SHP77 (cell line): ENCODE results near the gene NFATC2IP.
"Not testable (repeated sequence)": the region's sequence is repeated elsewhere in the genome, so short reads cannot be mapped to it uniquely, and the experiment has no call there.

ENCODE experiments used
- DNase-seq, 2 experiments: peaks; one replicate each; lab custom pipeline; 2025; lab: John Stamatoyannopoulos, UW

Gene NFATC2IP

DNA sequence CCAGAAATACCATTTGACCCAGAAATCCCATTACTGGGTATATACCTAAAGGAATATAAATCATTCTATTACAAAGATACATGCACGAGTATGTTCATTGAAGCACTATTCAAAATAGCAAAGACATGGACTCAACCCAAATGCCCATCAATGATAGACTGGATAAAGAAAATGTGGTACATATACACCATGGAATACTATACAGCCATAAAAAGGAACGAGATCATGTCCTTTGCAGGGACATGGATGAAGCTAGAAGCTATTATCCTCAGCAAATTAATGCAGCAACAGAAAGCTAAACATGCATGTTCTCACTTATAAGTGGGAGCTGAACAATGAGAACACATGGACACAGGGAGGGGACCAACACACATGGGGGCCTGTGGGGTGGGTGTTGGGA, 24.5 kb upstream of the NFATC2IP start:
- not testable (repeated sequence) for DNase-seq

DNA sequence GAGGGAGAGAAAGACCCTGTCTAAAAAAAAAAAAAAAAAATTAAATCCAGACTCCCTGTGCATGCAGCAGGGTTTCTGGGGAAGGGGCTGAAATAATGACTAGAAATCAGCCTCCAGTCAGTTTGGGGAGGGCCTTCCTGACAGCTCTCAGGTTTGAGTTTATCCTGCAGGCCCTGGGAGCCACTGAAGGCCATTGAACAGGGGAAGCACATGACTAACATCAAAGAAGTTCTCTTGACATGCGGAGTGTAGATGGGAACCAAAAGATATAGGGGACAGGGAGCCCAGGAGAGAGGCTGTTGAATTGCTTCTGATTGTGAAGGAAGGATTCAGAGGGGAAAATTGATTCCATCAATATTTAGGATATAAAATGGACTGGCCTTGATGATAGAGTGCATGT, 22.9 kb upstream of the NFATC2IP start:
- DNase-seq = no peak

DNA sequence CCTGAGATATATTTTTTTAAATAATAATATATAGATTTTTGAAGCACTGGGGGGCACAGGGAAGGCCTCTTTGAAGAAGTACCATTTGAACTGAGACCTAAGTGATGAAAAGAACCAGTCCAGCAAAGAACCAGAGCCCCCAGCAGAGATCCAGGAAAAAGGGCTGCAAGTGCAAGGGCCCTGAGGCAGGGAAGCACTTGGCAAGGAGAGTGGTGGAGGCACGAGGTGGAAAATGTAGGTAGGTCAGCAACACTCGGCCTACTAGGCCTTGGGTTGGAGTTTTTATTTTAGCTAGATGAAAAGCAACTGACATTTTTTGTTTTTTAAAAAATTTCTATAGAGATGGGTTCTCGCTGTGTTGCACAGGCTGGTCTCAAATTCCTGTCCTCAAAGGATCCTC, 20.5 kb upstream of the NFATC2IP start:
- DNase-seq = no peak

DNA sequence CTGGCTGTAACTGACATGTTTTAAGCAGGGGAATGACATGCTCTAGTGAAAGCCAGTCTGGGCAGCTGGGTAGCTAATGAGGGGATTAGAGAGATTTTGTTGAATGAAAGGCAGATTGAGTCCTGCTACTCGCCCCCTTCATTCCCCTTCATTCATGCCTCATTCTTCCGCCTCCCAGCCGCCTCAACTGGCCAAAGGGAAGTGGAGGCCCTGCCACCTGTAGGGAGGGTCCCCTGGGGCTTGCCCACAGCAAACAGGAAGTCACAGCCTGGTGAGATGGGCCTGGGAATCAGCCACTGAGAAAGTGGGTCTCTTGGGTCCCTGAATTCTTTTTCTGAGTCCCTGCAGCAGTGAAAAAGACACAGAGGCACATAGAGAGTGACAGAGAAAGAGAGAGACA, 20.1 kb upstream of the NFATC2IP start:
- DNase-seq = no peak

DNA sequence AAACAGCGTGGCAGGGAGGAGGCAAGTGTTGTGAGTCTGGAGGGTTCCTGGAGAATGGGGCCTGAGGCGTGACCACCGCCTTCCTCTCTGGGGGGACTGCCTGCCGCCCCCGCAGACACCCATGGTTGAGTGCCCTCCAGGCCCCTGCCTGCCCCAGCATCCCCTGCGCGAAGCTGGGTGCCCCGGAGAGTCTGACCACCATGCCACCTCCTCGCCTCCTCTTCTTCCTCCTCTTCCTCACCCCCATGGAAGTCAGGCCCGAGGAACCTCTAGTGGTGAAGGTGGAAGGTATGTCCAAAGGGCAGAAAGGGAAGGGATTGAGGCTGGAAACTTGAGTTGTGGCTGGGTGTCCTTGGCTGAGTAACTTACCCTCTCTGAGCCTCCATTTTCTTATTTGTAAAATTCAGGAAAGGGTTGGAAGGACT, 18.9 kb upstream of the NFATC2IP start, which contains the start of gene CD19:
Gene CD19, plus strand, starts transcription at position 171 of the 425 bp plus-strand sequence. Its CDS starts 30 bp downstream, at position 201.
- no peak for DNase-seq

DNA sequence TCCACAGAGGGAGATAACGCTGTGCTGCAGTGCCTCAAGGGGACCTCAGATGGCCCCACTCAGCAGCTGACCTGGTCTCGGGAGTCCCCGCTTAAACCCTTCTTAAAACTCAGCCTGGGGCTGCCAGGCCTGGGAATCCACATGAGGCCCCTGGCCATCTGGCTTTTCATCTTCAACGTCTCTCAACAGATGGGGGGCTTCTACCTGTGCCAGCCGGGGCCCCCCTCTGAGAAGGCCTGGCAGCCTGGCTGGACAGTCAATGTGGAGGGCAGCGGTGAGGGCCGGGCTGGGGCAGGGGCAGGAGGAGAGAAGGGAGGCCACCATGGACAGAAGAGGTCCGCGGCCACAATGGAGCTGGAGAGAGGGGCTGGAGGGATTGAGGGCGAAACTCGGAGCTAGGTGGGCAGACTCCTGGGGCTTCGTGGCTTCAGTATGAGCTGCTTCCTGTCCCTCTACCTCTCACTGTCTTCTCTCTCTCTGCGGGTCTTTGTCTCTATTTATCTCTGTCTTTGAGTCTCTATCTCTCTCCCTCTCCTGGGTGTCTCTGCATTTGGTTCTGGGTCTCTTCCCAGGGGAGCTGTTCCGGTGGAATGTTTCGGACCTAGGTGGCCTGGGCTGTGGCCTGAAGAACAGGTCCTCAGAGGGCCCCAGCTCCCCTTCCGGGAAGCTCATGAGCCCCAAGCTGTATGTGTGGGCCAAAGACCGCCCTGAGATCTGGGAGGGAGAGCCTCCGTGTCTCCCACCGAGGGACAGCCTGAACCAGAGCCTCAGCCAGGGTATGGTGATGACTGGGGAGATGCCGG, 18.2 kb upstream of the NFATC2IP start:
- no peak for DNase-seq

DNA sequence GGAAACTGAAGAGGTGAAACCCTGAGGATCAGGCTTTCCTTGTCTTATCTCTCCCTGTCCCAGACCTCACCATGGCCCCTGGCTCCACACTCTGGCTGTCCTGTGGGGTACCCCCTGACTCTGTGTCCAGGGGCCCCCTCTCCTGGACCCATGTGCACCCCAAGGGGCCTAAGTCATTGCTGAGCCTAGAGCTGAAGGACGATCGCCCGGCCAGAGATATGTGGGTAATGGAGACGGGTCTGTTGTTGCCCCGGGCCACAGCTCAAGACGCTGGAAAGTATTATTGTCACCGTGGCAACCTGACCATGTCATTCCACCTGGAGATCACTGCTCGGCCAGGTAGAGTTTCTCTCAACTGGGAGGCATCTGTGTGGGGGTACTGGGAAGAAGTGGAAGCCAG, 17.6 kb upstream of the NFATC2IP start:
- DNase-seq = no peak

DNA sequence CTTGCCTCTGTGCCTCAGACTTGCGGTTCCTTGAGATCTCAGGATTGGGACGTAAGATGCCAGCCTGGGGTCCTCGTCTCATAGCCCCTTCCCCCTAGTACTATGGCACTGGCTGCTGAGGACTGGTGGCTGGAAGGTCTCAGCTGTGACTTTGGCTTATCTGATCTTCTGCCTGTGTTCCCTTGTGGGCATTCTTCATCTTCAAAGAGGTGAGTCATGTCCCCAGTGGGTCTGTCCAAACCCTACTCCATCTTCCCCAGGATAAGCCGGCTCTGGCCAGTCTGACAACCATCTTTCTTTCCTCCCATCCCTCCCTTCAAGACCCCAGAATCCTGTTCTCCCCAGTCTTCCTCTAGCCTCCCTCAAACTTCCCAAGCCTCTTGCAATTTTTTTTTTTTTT, 15.4 kb upstream of the NFATC2IP start:
- no peak for DNase-seq

DNA sequence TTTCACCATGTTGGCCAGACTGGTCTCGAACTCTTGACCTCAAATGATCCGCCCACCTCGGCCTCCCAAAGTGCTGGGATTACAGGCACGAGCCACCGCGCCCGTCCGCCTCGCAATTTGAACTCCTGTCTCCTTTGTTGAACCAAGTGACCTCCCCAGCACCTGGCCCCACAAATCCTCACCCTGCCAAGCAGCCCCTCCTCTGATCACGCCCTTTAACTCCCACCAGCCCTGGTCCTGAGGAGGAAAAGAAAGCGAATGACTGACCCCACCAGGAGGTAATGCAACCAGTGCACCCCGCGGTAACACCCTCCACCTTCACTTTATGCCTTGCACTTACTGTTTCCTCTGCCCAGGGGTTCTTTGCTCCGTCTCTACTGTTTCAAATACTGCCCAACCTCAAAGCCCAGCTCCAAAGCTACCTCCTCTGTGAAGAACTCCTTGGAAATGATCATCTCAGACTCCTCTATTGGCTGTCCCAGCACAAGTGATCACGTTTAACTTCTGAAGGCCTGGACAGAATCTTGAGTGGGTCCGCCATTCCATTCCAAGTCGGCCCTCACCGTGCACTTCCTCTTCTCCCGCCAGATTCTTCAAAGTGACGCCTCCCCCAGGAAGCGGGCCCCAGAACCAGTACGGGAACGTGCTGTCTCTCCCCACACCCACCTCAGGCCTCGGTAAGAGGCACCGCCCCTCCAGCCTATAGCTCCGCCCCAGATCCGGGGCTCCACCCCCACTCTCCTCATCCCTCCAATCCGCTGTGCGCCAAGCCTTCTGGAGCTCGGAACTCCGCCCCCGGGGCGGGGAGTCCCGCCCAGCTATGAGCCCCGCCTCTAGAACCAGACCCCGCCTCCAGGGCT, 14.6 kb upstream of the NFATC2IP start:
- DNase-seq = peak; percentile 62 to 72

DNA sequence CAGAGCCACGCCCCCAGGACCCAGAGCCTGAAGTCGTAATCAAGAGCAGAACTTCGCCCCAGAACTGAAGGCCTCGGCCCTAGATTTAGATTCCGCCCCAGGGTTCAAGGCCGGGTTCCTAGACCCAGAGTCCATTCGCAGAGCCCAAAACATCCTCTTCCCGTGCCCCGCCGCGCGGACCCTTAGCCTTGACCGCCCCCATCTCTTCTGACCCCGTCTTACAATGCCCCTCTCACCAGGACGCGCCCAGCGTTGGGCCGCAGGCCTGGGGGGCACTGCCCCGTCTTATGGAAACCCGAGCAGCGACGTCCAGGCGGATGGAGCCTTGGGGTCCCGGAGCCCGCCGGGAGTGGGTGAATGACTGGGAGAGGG, 14.0 kb upstream of the NFATC2IP start:
- DNase-seq = no peak

DNA sequence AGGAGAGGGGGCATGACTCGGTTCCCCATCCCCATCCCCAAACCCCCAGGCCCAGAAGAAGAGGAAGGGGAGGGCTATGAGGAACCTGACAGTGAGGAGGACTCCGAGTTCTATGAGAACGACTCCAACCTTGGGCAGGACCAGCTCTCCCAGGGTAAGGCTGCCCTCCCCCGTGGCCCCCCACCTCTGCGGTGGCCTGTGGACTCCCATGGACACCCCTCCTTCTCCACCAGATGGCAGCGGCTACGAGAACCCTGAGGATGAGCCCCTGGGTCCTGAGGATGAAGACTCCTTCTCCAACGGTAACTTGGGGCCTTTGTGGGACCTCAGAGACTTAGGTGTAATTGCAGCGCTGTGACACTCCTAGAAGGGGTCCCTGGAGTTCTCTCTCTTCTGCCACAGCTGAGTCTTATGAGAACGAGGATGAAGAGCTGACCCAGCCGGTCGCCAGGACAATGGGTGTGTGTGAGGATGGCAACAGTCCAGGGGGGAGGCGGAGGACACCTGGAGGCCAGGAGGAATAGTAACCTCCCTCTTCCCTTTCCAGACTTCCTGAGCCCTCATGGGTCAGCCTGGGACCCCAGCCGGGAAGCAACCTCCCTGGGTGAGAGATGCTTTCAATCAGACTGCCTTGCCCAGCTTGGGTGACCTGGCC, 13.4 kb upstream of the NFATC2IP start:
- no peak for DNase-seq

DNA sequence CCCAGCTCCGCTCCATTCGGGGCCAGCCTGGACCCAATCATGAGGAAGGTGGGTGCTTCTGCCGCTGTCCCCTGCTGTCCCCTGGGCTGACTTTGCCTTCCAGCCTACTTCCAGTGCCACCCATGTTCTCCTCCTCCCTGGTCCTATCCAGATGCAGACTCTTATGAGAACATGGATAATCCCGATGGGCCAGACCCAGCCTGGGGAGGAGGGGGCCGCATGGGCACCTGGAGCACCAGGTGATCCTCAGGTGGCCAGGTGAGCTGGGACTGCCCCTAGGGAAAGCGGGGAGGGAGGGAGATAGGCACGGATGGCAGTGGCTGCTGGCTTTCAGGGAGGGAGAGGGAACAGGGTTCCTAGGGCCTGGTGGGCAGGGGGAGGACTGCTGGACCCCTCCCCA, 12.0 kb upstream of the NFATC2IP start:
- no peak for DNase-seq

DNA sequence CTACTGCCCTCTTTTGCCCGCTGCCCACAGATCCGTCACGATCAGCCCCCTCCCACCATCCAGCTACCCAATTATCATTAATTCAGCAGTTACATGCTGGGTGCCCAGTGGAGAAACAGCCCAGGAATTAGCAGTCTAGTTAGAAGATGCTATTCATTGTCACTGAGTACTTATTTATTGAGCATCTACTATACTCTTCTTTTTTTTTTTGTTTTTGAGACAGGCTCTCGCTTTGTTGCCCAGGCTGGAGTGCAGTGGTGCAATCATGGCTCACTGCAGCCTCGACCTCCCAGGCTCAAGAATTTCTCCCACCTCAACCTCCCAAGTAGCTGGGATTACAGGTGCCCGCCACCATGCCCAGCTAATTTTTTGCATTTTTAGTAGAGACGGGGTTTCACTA, 10.9 kb upstream of the NFATC2IP start:
- DNase-seq = not testable (repeated sequence)

DNA sequence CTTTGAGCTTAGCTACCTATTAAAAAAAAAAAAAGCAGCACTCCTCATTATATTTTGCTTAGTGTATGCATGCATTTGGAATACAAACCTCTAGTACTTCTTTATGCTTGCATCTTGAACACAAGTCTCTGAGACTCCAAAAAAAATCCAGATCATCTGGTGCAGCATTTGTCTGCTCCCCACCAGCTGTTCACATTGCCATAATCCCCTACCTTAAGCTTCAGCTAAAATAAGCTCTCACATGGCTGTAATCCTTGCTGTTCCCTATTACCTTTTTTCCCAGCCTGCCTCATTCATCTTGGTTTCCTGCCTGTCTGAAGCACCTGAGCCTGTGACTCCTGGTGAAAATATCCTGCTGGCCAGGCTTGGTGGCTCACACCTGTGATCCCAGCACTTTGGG, 7.5 kb upstream of the NFATC2IP start:
- DNase-seq = no peak

DNA sequence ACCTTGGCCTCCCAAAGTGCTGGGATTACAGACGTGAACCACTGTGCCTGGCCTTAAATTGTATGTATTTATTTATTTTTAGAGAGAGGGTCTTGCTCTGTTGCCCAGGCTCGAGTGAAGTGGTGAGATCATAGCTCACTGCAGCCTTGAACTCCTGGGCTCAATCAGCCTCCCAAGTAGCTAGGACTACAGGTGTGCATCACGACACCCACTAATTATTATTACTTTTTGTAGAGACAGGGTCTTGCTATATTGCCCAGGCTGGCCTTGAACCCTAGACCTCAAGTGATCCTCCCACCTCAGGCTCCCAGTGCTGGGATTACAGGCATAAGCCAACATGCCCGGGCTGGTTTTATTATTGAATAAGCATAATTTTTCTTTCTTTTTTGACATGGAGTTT, 4.1 kb upstream of the NFATC2IP start:
- DNase-seq = no peak

DNA sequence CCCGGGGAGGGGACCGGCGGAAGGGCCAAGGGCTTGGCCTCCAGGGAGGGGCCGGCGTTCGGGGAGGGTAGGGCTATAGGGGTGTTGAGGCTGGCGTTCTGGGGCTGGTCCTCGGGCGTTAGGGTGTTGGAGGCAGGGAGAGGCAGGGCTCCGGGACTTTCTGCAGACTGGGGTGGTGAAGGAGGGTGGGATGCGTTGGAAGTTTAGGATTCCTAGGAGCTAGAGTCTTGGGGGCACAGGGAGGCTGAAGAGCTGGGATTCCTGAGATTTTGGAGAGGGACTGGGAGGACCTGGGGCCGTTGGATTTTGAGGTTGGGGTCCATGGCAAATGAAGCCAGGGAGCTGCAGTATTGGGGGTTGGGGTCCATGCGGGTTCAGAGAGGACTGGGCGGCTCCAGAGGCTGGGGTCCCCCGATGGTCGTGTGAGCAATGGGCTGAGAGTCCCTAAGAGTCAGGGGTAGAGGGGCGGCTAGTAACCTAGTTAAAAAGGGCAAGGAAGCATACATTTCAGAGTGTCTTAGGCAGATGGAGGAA, 740 bp downstream of the NFATC2IP start:
- no peak for DNase-seq

DNA sequence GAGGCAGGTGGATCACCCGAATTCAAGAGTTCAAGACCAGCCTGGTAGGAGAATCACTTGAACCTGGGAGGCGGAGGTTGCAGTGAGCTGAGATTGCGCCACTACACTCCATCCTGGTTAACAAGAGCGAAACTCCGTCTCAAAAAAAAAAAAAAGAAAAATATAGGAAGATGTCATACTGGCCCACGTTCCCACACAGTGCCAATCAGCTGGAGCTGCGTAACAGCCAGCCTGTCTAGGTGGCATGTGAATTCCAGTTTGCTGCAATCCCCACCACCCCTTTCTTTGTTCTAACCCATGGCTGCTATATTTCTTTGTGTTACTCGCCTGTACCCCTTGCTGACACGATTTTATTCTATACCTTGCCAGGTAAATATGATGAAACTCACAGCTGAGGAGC, 7.5 kb downstream of the NFATC2IP start:
- no peak for DNase-seq

DNA sequence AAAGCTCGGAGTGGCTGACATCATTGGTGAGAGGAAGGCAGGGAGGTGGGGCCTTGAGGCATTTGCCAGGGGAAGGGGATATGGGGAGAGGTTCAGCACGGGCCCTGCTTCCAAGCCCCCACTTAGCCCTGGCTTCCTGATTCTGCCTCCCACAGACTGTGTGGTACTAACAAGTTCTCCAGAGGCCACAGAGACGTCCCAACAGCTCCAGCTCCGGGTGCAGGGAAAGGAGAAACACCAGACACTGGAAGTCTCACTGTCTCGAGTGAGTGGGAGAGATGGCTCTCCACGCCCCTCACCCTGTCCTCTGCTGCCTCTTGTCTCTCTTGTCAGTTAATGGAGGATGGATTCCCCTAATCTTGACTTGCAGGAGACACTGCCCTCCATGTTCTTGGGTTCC, 8.1 kb downstream of the NFATC2IP start:
- no peak for DNase-seq

DNA sequence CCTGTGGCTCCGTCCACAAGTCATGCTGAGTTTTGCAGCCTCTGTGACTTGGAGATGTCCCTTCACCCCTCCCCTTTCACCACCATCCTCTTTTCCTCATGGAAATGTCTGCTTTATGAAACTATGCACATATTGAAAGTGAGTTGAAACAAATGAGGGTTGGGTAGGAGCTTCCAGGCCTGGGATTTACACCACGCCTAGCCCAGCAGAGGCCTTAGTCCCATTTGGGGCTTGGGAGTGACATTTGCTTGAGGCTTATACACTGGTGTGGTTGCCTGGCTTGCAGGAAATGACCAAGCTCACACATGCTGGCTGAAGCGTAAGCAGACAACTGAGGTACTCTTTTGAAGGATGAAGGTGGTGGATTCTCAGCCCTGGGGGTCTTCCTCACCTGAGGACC, 13.3 kb downstream of the NFATC2IP start:
- no peak for DNase-seq

DNA sequence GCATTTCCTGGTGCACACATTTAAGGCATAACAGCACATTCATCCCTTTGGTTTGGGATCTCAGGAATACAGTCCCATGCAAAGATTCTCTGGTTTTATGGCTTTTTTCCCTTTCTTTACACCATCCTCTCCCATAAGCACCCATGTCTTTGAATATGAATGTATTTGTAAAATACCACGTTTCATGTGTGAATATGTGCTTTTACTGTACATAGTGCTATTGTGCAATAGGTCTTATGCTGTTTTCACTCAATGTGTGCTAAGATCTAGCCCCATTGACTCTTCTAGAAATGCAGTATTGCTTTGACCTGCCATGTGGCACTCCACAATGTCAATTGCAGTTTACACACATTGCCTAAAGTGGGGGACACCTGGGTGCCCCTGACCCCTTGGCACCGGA, 13.8 kb downstream of the NFATC2IP start:
- no peak for DNase-seq

DNA sequence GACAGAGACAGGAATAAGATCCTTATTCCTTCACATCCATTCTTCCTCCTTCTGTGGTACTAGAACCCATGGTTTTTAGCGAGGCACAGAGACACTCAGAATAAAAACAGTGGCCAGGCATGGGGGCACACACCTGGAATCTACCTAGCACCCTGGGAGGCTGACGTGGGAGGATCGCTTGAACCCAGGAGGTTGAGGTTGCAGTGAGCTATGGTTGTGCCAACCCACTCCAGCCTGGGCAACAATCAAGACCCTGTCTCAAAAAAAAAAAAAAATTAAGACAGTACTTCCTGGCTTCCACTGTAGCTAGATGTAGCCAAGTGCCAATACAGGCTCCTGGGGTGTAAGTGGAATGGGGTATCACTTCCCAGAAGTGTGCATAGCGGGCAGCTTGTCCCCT, 16.4 kb downstream of the NFATC2IP start:
- no peak for DNase-seq

DNA sequence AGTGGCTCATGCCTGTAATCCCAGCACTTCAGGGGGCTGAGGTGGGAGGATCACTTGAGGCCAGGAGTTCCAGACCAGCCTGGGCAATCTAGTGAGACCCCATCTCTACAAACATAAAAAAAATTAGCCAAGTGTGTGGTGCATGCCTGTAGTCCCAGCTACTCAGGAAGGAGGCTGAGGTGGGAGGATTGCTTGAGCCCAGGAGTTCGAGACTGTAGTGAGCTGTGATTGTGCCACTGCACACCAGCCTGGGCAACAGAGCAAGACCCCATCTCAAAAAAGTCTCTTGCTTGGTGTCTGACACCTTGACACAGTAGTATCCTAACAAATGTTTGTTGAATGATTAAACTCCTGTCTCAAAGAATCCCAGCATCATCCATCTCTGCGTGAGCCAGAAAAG, 19.0 kb downstream of the NFATC2IP start:
- not testable (repeated sequence) for DNase-seq
